Breast epithelium (tissue), 4 donors: ENCODE results near the gene PRMT1. TPM values are rescaled to one million over a fixed set of nuclear protein-coding genes. Genes with fewer than 3 reads are reported as not detected.

Experiments used
- DNase-seq, 2 donors: peaks; one replicate each; pipeline ENCODE4 v3.0.0-alpha.2; 2019; ENCODE audit warnings: low spot score in 2 of 2
- H3K27ac ChIP-seq, 2 donors: fragments of 200-600 bp; sonication (generic) in 1 of 2; one replicate each; pipeline ENCODE4 v1.5.1; 2016 to 2019; ENCODE audit warnings: mild to moderate bottlenecking in 1 of 2
- H3K27me3 ChIP-seq, 2 donors: fragments of 200-600 bp; sonication (generic) in 1 of 2; one replicate each; pipeline versions ENCODE4 v1.5.1 to v1.6.0; 2017 to 2019; ENCODE audit warnings: control low read depth in 1 of 2, mild to moderate bottlenecking in 1 of 2
- H3K36me3 ChIP-seq: fragments of 200-600 bp; one replicate; pipeline ENCODE4 v1.5.1; 2019
- H3K4me1 ChIP-seq, 2 donors: fragments of 200-600 bp; sonication (generic); one replicate each; pipeline ENCODE4 v1.5.1; 2016 to 2019; ENCODE audit warnings: control low read depth in 1 of 2
- H3K4me3 ChIP-seq, 3 donors: fragments of 200-600 bp; sonication (generic); 1 replicate in 2 of 3; 2 replicates in 1 of 3; pipeline ENCODE4 v1.5.1; 2016 to 2019; ENCODE audit warnings: mild to moderate bottlenecking in 3 of 3, moderate library complexity in 2 of 3
- H3K9me3 ChIP-seq, 2 donors: fragments of 200-600 bp; sonication (generic) in 1 of 2; one replicate each; pipeline ENCODE4 v1.5.1; 2016 to 2019; ENCODE audit warnings: control low read depth in 1 of 2
- CTCF ChIP-seq, 3 donors: fragments of 450-650 bp; IDR thresholded peaks; one replicate each; pipeline ENCODE4 v1.5.1; 2016 to 2017; ENCODE audit warnings: antibody characterized with exemption in 3 of 3, mild to moderate bottlenecking in 3 of 3, moderate library complexity in 3 of 3
- POLR2A ChIP-seq: fragments of 450-650 bp; IDR thresholded peaks from one replicate; pipeline ENCODE4 v1.6.1; 2016; ENCODE audit warnings: antibody characterized with exemption, mild to moderate bottlenecking, moderate library complexity
- POLR2AphosphoS5 ChIP-seq, 3 donors: sonication (generic); formaldehyde crosslinking; IDR thresholded peaks; one replicate each; pipeline ENCODE4 v1.6.1; 2017; ENCODE audit warnings: antibody characterized with exemption in 3 of 3
- intact Hi-C: fragments of 100-400 bp; cut with DNase I; formaldehyde crosslinking; loops from one replicate; pipeline ENCODE4 v1.15.1; 2023; ENCODE audit warnings: low total_unique reads
- total RNA-seq, 3 donors: library from RNA; depleted of rRNA; stranded (reverse); fragments of >200 nt; gene quantifications; one replicate each; pipeline ENCODE4 v1.1.0, GENCODE V29; 2016

The PRMT1 gene
- total RNA-seq, 3 donors from 2014 or later: 137 to 227 (median 154) TPM

DNA sequence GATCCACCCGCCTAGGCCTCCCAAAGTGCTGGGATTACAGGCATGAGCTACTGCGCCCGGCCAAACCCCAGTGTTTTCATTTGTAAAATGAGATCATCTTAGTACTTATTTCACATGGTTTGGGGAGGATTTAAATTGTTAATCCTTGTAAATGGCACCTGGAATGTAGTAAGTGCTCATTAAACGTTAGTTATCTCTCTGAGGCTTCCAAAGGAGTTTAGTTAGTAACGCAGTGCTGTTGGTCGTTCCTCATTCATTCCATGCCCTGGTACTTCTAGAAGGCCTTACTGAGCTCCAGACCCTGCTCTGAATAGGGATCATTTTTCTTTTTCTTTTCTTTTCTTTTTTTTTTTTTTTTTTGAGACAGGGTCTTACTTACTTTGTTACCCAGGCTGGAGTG lies 19.0 kb downstream of the PRMT1 start:
- no peak overlapping the region for H3K27ac ChIP-seq
- H3K4me3 ChIP-seq: no peak overlapping the region
- no peaks in the 10 kb centered on the region for H3K4me1 ChIP-seq
- no peak for TF ChIP-seq CTCF (IDR thresholded peaks at IDR 0.05)
- no peak for TF ChIP-seq POLR2AphosphoS5 (IDR thresholded peaks at IDR 0.05)
- no peak for DNase-seq
- no peaks in the 10 kb centered on the region for H3K36me3 ChIP-seq
- intact Hi-C loops: no loop called here
- H3K9me3 ChIP-seq: no peaks in the 10 kb centered on the region
- no peaks in the 10 kb centered on the region for H3K27me3 ChIP-seq

DNA sequence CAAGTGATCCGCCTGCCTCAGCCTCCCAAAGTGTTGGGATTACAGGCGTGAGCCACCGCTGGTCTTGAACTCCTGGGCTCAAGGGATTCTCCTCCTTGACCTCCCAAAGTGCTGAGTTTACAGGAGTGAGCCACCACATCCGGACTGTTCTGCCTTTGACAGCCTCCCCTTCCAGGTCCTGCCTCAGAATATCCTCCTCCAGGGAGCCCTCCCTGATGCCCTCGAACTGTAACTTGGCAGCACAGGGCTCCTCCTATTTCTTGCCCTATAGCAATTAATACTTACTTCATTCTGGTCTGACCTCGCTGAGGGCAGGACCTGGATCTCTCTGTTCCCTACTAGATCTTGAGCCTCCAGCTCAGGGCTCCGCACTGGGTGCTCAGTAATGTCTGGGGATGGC lies 19.8 kb downstream of the PRMT1 start:
- intact Hi-C loops: no loop called here

DNA sequence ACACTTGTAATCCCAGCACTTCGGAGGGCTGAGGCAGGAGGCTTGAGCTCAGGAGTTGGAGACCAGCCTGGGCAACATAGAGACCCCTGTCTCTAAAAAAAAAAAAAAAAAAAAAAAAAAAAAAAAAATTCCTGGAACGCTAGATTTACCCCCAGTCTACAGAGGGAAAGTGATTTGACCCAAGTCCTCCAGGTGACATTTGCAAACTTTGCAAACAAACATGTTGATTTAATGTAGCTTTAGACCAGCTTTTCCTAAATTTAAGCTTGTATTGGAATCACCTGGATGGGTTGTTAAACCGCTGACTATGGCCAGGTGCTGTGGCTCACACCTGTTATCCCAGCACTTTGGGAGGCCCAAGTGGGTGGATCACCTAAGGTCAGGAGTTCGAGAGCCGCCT lies 22.3 kb downstream of the PRMT1 start:
- Histone ChIP-seq H3K9me3 (no peaks in the 10 kb centered on the region), H3K36me3 (no peaks in the 10 kb centered on the region), H3K4me3 (no peak overlapping the region), H3K4me1 (no peaks in the 10 kb centered on the region), H3K27me3 (no peaks in the 10 kb centered on the region), H3K27ac (no peak overlapping the region)
- no peak for DNase-seq
- intact Hi-C loops: no loop called here
- TF ChIP-seq CTCF (IDR thresholded peaks at IDR 0.05): no peak
- TF ChIP-seq POLR2A: no peak
- no peak for TF ChIP-seq POLR2AphosphoS5 (IDR thresholded peaks at IDR 0.05)

More for the DNA sequence above, 19.8 kb downstream of the PRMT1 start:
- Histone ChIP-seq H3K4me3 (no peak overlapping the region), H3K27ac (no peak overlapping the region), H3K36me3 (no peaks in the 10 kb centered on the region), H3K9me3 (no peaks in the 10 kb centered on the region), H3K4me1 (no peaks in the 10 kb centered on the region), H3K27me3 (no peaks in the 10 kb centered on the region)
- no peak for DNase-seq
- TF ChIP-seq POLR2AphosphoS5 (IDR thresholded peaks at IDR 0.05): no peak
- TF ChIP-seq CTCF (IDR thresholded peaks at IDR 0.05): no peak
- TF ChIP-seq POLR2A: no peak

GRCh38 chr19:49700563-49700962 lies 23.5 kb downstream of the PRMT1 start:
- no peak for DNase-seq
- Histone ChIP-seq H3K4me3 (no peak overlapping the region), H3K4me1 (no peaks in the 10 kb centered on the region), H3K27ac (no peak overlapping the region), H3K27me3 (no peaks in the 10 kb centered on the region), H3K9me3 (no peaks in the 10 kb centered on the region), H3K36me3 (no peaks in the 10 kb centered on the region)
- TF ChIP-seq POLR2A: no peak
- TF ChIP-seq CTCF (IDR thresholded peaks at IDR 0.05): no peak
- TF ChIP-seq POLR2AphosphoS5 (IDR thresholded peaks at IDR 0.05): no peak
- intact Hi-C loops: no loop called here

DNA sequence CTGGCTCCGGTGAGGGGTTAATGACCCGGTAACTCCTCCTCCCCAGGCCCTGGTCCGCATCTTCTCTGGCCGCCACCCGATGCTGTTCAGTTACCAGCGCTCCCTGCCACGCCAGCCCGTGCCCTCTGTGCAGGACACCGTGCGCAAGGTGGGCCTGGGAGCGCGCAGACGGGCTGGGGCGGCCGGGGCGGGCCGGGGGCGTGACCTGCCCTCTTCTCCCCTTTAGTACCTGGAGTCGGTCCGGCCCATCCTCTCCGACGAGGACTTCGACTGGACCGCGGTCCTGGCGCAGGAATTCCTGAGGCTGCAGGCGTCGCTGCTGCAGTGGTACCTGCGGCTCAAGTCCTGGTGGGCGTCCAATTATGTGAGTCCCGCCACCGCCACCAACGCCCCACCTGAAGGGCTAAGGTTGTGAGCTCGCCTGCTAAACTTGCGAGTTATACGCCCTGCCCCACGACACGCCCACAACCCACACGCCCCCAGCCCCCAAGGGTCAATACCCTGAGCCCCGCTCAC lies 24.3 kb downstream of the PRMT1 start:
- no peaks in the 10 kb centered on the region for H3K4me1 ChIP-seq
- H3K36me3 ChIP-seq: no peaks in the 10 kb centered on the region
- no peak overlapping the region for H3K4me3 ChIP-seq
- DNase-seq: no peak
- no peaks in the 10 kb centered on the region for H3K9me3 ChIP-seq
- intact Hi-C loops: no loop called here
- TF ChIP-seq POLR2A: no peak
- no peak overlapping the region for H3K27ac ChIP-seq
- no peaks in the 10 kb centered on the region for H3K27me3 ChIP-seq
